ENCODE results near the gene TESK1. TPM values are rescaled to one million over a fixed set of nuclear protein-coding genes. Genes with fewer than 3 reads are reported as not detected.

The TESK1 gene
- total and polyA plus RNA-seq, 2 experiments from 2014 or later: 6.8 to 10.7 TPM

DNA sequence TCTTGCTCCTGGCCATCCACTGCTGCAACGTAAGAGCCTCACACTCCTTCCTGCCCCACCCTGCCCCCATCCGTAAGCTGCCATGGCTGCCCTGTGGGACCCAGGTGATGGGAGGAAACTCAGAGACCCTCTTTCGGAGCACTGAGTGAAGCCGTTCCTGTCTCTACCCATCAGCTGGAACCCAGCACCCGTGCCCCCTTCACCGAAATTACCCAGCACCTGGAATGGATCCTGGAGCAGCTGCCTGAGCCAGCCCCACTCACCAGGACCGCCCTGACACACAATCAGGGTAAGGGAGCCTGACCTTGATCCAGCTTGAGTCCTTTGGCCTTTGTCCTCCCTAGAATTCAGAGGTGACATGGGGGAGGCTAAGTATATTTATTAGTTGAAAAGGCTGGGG lies 3.2 kb downstream of the TESK1 start:
- no peaks in the 10 kb centered on the region for H3K27me3 ChIP-seq (ENCODE audit: insufficient read depth)
- DNase-seq (ENCODE audit: low spot score): no peak
- H3K79me2 ChIP-seq (replicated peaks; ENCODE audit: insufficient read depth): peaks cover 4% of the 10 kb centered on the region; the same call in 1 of the 2 replicates
- TF ChIP-seq CREB1 (CRISPR knock-in tag; IDR thresholded peaks at IDR 0.05; ENCODE audit: low read depth): no peak
- TF ChIP-seq, protein P1, sequence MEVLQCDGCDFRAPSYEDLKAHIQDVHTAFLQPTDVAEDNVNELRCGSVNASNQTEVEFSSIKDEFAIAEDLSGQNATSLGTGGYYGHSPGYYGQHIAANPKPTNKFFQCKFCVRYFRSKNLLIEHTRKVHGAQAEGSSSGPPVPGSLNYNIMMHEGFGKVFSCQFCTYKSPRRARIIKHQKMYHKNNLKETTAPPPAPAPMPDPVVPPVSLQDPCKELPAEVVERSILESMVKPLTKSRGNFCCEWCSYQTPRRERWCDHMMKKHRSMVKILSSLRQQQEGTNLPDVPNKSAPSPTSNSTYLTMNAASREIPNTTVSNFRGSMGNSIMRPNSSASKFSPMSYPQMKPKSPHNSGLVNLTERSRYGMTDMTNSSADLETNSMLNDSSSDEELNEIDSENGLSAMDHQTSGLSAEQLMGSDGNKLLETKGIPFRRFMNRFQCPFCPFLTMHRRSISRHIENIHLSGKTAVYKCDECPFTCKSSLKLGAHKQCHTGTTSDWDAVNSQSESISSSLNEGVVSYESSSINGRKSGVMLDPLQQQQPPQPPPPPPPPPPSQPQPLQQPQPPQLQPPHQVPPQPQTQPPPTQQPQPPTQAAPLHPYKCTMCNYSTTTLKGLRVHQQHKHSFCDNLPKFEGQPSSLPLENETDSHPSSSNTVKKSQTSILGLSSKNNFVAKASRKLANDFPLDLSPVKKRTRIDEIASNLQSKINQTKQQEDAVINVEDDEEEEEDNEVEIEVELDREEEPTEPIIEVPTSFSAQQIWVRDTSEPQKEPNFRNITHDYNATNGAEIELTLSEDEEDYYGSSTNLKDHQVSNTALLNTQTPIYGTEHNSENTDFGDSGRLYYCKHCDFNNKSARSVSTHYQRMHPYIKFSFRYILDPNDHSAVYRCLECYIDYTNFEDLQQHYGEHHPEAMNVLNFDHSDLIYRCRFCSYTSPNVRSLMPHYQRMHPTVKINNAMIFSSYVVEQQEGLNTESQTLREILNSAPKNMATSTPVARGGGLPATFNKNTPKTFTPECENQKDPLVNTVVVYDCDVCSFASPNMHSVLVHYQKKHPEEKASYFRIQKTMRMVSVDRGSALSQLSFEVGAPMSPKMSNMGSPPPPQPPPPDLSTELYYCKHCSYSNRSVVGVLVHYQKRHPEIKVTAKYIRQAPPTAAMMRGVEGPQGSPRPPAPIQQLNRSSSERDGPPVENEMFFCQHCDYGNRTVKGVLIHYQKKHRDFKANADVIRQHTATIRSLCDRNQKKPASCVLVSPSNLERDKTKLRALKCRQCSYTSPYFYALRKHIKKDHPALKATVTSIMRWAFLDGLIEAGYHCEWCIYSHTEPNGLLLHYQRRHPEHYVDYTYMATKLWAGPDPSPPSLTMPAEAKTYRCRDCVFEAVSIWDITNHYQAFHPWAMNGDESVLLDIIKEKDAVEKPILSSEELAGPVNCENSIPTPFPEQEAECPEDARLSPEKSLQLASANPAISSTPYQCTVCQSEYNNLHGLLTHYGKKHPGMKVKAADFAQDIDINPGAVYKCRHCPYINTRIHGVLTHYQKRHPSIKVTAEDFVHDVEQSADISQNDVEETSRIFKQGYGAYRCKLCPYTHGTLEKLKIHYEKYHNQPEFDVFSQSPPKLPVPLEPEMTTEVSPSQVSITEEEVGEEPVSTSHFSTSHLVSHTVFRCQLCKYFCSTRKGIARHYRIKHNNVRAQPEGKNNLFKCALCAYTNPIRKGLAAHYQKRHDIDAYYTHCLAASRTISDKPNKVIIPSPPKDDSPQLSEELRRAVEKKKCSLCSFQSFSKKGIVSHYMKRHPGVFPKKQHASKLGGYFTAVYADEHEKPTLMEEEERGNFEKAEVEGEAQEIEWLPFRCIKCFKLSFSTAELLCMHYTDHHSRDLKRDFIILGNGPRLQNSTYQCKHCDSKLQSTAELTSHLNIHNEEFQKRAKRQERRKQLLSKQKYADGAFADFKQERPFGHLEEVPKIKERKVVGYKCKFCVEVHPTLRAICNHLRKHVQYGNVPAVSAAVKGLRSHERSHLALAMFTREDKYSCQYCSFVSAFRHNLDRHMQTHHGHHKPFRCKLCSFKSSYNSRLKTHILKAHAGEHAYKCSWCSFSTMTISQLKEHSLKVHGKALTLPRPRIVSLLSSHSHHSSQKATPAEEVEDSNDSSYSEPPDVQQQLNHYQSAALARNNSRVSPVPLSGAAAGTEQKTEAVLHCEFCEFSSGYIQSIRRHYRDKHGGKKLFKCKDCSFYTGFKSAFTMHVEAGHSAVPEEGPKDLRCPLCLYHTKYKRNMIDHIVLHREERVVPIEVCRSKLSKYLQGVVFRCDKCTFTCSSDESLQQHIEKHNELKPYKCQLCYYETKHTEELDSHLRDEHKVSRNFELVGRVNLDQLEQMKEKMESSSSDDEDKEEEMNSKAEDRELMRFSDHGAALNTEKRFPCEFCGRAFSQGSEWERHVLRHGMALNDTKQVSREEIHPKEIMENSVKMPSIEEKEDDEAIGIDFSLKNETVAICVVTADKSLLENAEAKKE (CRISPR knock-in tag; IDR thresholded peaks at IDR 0.05): no peak
- TF ChIP-seq, protein P2, sequence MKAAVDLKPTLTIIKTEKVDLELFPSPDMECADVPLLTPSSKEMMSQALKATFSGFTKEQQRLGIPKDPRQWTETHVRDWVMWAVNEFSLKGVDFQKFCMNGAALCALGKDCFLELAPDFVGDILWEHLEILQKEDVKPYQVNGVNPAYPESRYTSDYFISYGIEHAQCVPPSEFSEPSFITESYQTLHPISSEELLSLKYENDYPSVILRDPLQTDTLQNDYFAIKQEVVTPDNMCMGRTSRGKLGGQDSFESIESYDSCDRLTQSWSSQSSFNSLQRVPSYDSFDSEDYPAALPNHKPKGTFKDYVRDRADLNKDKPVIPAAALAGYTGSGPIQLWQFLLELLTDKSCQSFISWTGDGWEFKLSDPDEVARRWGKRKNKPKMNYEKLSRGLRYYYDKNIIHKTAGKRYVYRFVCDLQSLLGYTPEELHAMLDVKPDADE (IDR thresholded peaks at IDR 0.05): no peak
- TF ChIP-seq, protein P3, sequence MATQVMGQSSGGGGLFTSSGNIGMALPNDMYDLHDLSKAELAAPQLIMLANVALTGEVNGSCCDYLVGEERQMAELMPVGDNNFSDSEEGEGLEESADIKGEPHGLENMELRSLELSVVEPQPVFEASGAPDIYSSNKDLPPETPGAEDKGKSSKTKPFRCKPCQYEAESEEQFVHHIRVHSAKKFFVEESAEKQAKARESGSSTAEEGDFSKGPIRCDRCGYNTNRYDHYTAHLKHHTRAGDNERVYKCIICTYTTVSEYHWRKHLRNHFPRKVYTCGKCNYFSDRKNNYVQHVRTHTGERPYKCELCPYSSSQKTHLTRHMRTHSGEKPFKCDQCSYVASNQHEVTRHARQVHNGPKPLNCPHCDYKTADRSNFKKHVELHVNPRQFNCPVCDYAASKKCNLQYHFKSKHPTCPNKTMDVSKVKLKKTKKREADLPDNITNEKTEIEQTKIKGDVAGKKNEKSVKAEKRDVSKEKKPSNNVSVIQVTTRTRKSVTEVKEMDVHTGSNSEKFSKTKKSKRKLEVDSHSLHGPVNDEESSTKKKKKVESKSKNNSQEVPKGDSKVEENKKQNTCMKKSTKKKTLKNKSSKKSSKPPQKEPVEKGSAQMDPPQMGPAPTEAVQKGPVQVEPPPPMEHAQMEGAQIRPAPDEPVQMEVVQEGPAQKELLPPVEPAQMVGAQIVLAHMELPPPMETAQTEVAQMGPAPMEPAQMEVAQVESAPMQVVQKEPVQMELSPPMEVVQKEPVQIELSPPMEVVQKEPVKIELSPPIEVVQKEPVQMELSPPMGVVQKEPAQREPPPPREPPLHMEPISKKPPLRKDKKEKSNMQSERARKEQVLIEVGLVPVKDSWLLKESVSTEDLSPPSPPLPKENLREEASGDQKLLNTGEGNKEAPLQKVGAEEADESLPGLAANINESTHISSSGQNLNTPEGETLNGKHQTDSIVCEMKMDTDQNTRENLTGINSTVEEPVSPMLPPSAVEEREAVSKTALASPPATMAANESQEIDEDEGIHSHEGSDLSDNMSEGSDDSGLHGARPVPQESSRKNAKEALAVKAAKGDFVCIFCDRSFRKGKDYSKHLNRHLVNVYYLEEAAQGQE (IDR thresholded peaks at IDR 0.05; ENCODE audit: unreplicated experiment): no peak
- TF ChIP-seq, protein P4, sequence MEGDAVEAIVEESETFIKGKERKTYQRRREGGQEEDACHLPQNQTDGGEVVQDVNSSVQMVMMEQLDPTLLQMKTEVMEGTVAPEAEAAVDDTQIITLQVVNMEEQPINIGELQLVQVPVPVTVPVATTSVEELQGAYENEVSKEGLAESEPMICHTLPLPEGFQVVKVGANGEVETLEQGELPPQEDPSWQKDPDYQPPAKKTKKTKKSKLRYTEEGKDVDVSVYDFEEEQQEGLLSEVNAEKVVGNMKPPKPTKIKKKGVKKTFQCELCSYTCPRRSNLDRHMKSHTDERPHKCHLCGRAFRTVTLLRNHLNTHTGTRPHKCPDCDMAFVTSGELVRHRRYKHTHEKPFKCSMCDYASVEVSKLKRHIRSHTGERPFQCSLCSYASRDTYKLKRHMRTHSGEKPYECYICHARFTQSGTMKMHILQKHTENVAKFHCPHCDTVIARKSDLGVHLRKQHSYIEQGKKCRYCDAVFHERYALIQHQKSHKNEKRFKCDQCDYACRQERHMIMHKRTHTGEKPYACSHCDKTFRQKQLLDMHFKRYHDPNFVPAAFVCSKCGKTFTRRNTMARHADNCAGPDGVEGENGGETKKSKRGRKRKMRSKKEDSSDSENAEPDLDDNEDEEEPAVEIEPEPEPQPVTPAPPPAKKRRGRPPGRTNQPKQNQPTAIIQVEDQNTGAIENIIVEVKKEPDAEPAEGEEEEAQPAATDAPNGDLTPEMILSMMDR (conservative IDR thresholded peaks at IDR 0.05; ENCODE audit: low read depth in 2 of 2): no peak
- TF ChIP-seq ZNF114 (CRISPR knock-in tag; IDR thresholded peaks at IDR 0.05): no peak
- H3K27me3 Mint-ChIP-seq (ENCODE audit: insufficient read depth, low read depth, poor library complexity): peaks cover 6% of the 10 kb centered on the region
- no peak overlapping the region for H3K27ac ChIP-seq (ENCODE audit: low read depth)
- H3K4me2 ChIP-seq: no peak overlapping the region
- ATAC-seq: no peak
- H3K4me1 Mint-ChIP-seq: peaks cover 3% of the 10 kb centered on the region; the same call in 2 of the 3 replicates
- no peaks in the 10 kb centered on the region for H3K36me3 ChIP-seq (ENCODE audit: insufficient read depth)
- no peak overlapping the region for H3K4me3 ChIP-seq
- H3K9me3 Mint-ChIP-seq: no peaks in the 10 kb centered on the region
- H3K9me2 ChIP-seq (ENCODE audit: insufficient read depth): no peaks in the 10 kb centered on the region
- H3F3A ChIP-seq (replicated peaks; ENCODE audit: low read depth): peaks cover 12% of the 10 kb centered on the region; the same call in 1 of the 2 replicates
- no peaks in the 10 kb centered on the region; the same call in none of the 2 replicates for H4K20me1 ChIP-seq (replicated peaks; ENCODE audit: insufficient read depth)
- no peak overlapping the region for H2AFZ ChIP-seq
- peaks cover 10% of the 10 kb centered on the region for H3K36me3 Mint-ChIP-seq (ENCODE audit: low read depth)
- peaks cover 10% of the 10 kb centered on the region for H3K4me1 ChIP-seq (ENCODE audit: insufficient read depth)
- H3K4me3 Mint-ChIP-seq: no peak overlapping the region
- no peak overlapping the region for H3K27ac Mint-ChIP-seq
